Neural cell (in vitro differentiated cells): ENCODE measurements around the gene CCDC86. TPM values are rescaled to one million over a fixed set of nuclear protein-coding genes. Genes with fewer than 3 reads are reported as not detected.

Source experiments
- H2AFZ ChIP-seq: fragments of 200-600, 300-800 bp; sonication (generic), shearing (Covaris generic); 2 replicates; pipeline ENCODE4 v1.6.0; 2014; ENCODE audit warnings: low read depth, mild to moderate bottlenecking, antibody characterized with exemption, low read length, moderate library complexity
- H3F3A ChIP-seq: fragments of 200-600 bp; shearing (Covaris generic); 2 replicates; pipeline ENCODE4 v1.6.1; 2016; ENCODE audit warnings: mild to moderate bottlenecking, moderate library complexity, mixed read lengths, antibody characterized with exemption, low read length; ENCODE audit not compliant: insufficient read depth, poor library complexity, severe bottlenecking
- H3K27ac ChIP-seq: fragments of 200-600, 300-800 bp; sonication (generic), shearing (Covaris generic); 2 replicates; pipeline ENCODE4 v1.5.1; 2014; ENCODE audit warnings: mild to moderate bottlenecking, low read length, moderate library complexity
- H3K27me3 ChIP-seq: fragments of 300-800, 200-600 bp; sonication (generic), shearing (Covaris generic); 2 replicates; pipeline ENCODE4 v1.6.0; 2014; ENCODE audit warnings: mild to moderate bottlenecking, low read depth, low read length, moderate library complexity; ENCODE audit not compliant: insufficient read depth
- H3K36me3 ChIP-seq: fragments of 300-800, 200-600 bp; sonication (generic), shearing (Covaris generic); 2 replicates; pipeline ENCODE4 v1.5.1; 2014; ENCODE audit warnings: mild to moderate bottlenecking, antibody characterized with exemption, low read length, moderate library complexity; ENCODE audit not compliant: insufficient read depth
- H3K4me2 ChIP-seq: fragments of 300-800, 200-600 bp; sonication (generic), shearing (Covaris generic); 2 replicates; pipeline ENCODE4 v1.6.0; 2014; ENCODE audit warnings: mild to moderate bottlenecking, low read length
- H3K4me3 ChIP-seq: fragments of 300-800, 200-600 bp; sonication (generic), shearing (Covaris generic); 2 replicates; pipeline ENCODE4 v1.5.1; 2014; ENCODE audit warnings: mild to moderate bottlenecking, low read length, moderate library complexity
- H3K79me2 ChIP-seq: fragments of 200-600 bp; shearing (Covaris generic); replicated peaks from 2 replicates; pipeline ENCODE4 v1.6.0; 2014; ENCODE audit warnings: mild to moderate bottlenecking, low read length, moderate library complexity; ENCODE audit not compliant: insufficient read depth
- H3K9ac ChIP-seq: fragments of 300-800, 200-600 bp; sonication (generic), shearing (Covaris generic); 2 replicates; pipeline ENCODE4 v1.6.1; 2016; ENCODE audit warnings: mild to moderate bottlenecking, low read length, mixed read lengths
- H3K9me2 ChIP-seq: fragments of 200-600 bp; shearing (Covaris generic); 2 replicates; pipeline ENCODE4 v1.6.1; 2016; ENCODE audit warnings: mild to moderate bottlenecking, low read length, mixed read lengths; ENCODE audit not compliant: insufficient read depth
- H3K9me3 ChIP-seq: fragments of 200-600, 300-800 bp; sonication (generic), shearing (Covaris generic); 2 replicates; pipeline ENCODE4 v1.6.1; 2016; ENCODE audit warnings: mild to moderate bottlenecking, mixed run types, low read length, moderate library complexity, mixed read lengths
- H4K20me1 ChIP-seq: fragments of 200-600 bp; shearing (Covaris generic); 2 replicates; pipeline ENCODE4 v1.6.1; 2016; ENCODE audit warnings: mild to moderate bottlenecking, mixed run types; ENCODE audit not compliant: insufficient read depth
- EP300 ChIP-seq: fragments of 450-650 bp; conservative IDR thresholded peaks from 2 replicates; pipeline ENCODE4 v1.6.1; 2014; ENCODE audit warnings: antibody characterized with exemption, mild to moderate bottlenecking, moderate library complexity; ENCODE audit not compliant: poor library complexity, severe bottlenecking
- EZH2 ChIP-seq: fragments of 200-600, 300-800 bp; shearing (Covaris generic), sonication (generic); IDR thresholded peaks from 2 replicates; pipeline ENCODE4 v1.6.1; 2014; ENCODE audit warnings: antibody characterized with exemption, low read length, borderline replicate concordance, mild to moderate bottlenecking; ENCODE audit not compliant: insufficient read depth, poor library complexity, severe bottlenecking
- MXI1 ChIP-seq: fragments of 450-650 bp; conservative IDR thresholded peaks from 2 replicates; pipeline ENCODE4 v1.6.1; 2014; ENCODE audit warnings: antibody characterized with exemption, mild to moderate bottlenecking; ENCODE audit not compliant: poor library complexity, severe bottlenecking
- POLR2AphosphoS5 ChIP-seq: IDR thresholded peaks from 2 replicates; pipeline ENCODE4 v1.6.1; 2012
- RAD21 ChIP-seq: fragments of 450-650 bp; conservative IDR thresholded peaks from 2 replicates; pipeline ENCODE4 v1.6.1; 2014; ENCODE audit warnings: antibody characterized with exemption, mild to moderate bottlenecking, moderate library complexity
- SMC3 ChIP-seq: fragments of 450-650 bp; conservative IDR thresholded peaks from 2 replicates; pipeline ENCODE4 v1.6.1; 2014; ENCODE audit warnings: antibody characterized with exemption, mild to moderate bottlenecking, moderate library complexity; ENCODE audit not compliant: poor library complexity
- polyA plus RNA-seq: library from polyadenylated mRNA; depleted of rRNA; stranded (reverse); fragments of >200 nt; gene quantifications from 2 replicates; pipeline ENCODE4 v1.2.3, GENCODE V29; 2014
- TF ChIP-seq, protein P1 (sequence below): IDR thresholded peaks from 2 replicates; pipeline ENCODE4 v1.6.1; 2012; ENCODE audit warnings: borderline replicate concordance
- TF ChIP-seq, protein P2 (sequence below): fragments of 450-650 bp; IDR thresholded peaks from 2 replicates; pipeline ENCODE4 v1.5.1; 2014; ENCODE audit warnings: antibody characterized with exemption, mild to moderate bottlenecking, moderate library complexity; ENCODE audit not compliant: poor library complexity, severe bottlenecking

Gene CCDC86
- polyA plus RNA-seq, 1 donor from 2014 or later, result 0.16 TPM

- Histone ChIP-seq H3K4me2 (no peak overlapping the region), H3K36me3 (no peaks in the 10 kb centered on the region), H3K4me3 (no peak overlapping the region), H3K27ac (no peak overlapping the region), H4K20me1 (no peaks in the 10 kb centered on the region), H3K79me2 (no peaks in the 10 kb centered on the region), H2AFZ (no peak overlapping the region), H3K27me3 (no peaks in the 10 kb centered on the region), H3K9ac (no peak overlapping the region), H3K9me2 (no peaks in the 10 kb centered on the region), H3K9me3 (no peaks in the 10 kb centered on the region), H3F3A (no peaks in the 10 kb centered on the region)
- TF ChIP-seq EZH2 (no peak), SMC3 (no peak), POLR2AphosphoS5 (no peak), RAD21 (no peak)
Observed at GRCh38 chr11:60801194-60801593, 40.7 kb upstream of the CCDC86 start.

GRCh38 chr11:60803273-60803936 lies 38.5 kb upstream of the CCDC86 start:
- no peaks in the 10 kb centered on the region for H3K36me3 ChIP-seq
- no peak overlapping the region for H3K4me3 ChIP-seq
- no peaks in the 10 kb centered on the region for H4K20me1 ChIP-seq
- no peaks in the 10 kb centered on the region for H3K79me2 ChIP-seq
- H3K9me2 ChIP-seq, result no peaks in the 10 kb centered on the region
- H3K4me2 ChIP-seq, result no peak overlapping the region
- no peak overlapping the region for H3K9ac ChIP-seq
- H3K9me3 ChIP-seq, result no peaks in the 10 kb centered on the region
- TF ChIP-seq EZH2 (no peak), SMC3 (no peak), MXI1 (no peak), RAD21 (no peak)
- TF ChIP-seq, protein P1, sequence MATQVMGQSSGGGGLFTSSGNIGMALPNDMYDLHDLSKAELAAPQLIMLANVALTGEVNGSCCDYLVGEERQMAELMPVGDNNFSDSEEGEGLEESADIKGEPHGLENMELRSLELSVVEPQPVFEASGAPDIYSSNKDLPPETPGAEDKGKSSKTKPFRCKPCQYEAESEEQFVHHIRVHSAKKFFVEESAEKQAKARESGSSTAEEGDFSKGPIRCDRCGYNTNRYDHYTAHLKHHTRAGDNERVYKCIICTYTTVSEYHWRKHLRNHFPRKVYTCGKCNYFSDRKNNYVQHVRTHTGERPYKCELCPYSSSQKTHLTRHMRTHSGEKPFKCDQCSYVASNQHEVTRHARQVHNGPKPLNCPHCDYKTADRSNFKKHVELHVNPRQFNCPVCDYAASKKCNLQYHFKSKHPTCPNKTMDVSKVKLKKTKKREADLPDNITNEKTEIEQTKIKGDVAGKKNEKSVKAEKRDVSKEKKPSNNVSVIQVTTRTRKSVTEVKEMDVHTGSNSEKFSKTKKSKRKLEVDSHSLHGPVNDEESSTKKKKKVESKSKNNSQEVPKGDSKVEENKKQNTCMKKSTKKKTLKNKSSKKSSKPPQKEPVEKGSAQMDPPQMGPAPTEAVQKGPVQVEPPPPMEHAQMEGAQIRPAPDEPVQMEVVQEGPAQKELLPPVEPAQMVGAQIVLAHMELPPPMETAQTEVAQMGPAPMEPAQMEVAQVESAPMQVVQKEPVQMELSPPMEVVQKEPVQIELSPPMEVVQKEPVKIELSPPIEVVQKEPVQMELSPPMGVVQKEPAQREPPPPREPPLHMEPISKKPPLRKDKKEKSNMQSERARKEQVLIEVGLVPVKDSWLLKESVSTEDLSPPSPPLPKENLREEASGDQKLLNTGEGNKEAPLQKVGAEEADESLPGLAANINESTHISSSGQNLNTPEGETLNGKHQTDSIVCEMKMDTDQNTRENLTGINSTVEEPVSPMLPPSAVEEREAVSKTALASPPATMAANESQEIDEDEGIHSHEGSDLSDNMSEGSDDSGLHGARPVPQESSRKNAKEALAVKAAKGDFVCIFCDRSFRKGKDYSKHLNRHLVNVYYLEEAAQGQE, result no peak
- no peak overlapping the region for H2AFZ ChIP-seq
- H3K27me3 ChIP-seq, result no peaks in the 10 kb centered on the region
- H3F3A ChIP-seq, result no peaks in the 10 kb centered on the region
- no peak overlapping the region for H3K27ac ChIP-seq

- no peak overlapping the region for H3K9ac ChIP-seq
- TF ChIP-seq POLR2AphosphoS5 (no peak), RAD21 (no peak), SMC3 (no peak), EP300 (no peak), MXI1 (no peak)
- TF ChIP-seq, protein P1, result no peak
- TF ChIP-seq, protein P2, sequence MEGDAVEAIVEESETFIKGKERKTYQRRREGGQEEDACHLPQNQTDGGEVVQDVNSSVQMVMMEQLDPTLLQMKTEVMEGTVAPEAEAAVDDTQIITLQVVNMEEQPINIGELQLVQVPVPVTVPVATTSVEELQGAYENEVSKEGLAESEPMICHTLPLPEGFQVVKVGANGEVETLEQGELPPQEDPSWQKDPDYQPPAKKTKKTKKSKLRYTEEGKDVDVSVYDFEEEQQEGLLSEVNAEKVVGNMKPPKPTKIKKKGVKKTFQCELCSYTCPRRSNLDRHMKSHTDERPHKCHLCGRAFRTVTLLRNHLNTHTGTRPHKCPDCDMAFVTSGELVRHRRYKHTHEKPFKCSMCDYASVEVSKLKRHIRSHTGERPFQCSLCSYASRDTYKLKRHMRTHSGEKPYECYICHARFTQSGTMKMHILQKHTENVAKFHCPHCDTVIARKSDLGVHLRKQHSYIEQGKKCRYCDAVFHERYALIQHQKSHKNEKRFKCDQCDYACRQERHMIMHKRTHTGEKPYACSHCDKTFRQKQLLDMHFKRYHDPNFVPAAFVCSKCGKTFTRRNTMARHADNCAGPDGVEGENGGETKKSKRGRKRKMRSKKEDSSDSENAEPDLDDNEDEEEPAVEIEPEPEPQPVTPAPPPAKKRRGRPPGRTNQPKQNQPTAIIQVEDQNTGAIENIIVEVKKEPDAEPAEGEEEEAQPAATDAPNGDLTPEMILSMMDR, result no peak
- no peak overlapping the region for H3K4me3 ChIP-seq
- H3K9me3 ChIP-seq, result no peaks in the 10 kb centered on the region
- H4K20me1 ChIP-seq, result no peaks in the 10 kb centered on the region
- H3K27me3 ChIP-seq, result no peaks in the 10 kb centered on the region
- H3K79me2 ChIP-seq, result no peaks in the 10 kb centered on the region
- no peaks in the 10 kb centered on the region for H3F3A ChIP-seq
- no peak overlapping the region for H3K4me2 ChIP-seq
- no peaks in the 10 kb centered on the region for H3K36me3 ChIP-seq
- H2AFZ ChIP-seq, result no peak overlapping the region
- no peak overlapping the region for H3K27ac ChIP-seq
- no peaks in the 10 kb centered on the region for H3K9me2 ChIP-seq
Observed at GRCh38 chr11:60809249-60809648, 32.7 kb upstream of the CCDC86 start.
